ENCODE results near the gene RIPOR3.
"Not testable (repeated sequence)": the region's sequence is repeated elsewhere in the genome, so short reads cannot be mapped to it uniquely, and the experiment has no call there.

RIPOR3 gene

DNA sequence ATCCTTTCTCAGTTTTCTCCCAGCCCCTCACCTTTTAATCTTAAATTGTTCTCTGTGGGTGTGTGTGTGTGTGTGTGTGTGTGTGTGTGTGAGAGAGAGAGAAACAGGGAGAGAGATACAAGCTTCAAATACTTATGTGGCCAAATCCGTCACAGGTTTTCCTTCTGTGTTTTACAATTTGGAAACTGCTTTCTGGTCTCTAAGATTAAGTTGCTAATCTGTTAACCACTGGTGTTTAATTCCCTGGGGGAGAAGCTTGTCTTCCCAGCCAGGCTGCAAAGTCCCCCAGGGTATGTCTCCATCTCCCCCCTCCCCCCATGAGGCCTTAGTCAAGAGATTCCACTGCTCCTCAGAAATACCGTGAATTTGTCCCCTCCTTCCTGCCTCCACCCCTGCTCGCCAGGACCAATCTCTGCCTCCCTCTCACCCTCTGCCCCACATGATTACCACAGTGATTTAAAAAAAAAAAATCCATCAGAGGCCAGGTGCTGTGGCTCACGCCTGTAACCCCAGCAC, 49.0 kb downstream of the RIPOR3 start:
- no peak overlapping the region for H3K4me3 ChIP-seq (ENCODE audit: low read length)
- no peak for DNase-seq (ENCODE audit: low read depth, low spot score)

DNA sequence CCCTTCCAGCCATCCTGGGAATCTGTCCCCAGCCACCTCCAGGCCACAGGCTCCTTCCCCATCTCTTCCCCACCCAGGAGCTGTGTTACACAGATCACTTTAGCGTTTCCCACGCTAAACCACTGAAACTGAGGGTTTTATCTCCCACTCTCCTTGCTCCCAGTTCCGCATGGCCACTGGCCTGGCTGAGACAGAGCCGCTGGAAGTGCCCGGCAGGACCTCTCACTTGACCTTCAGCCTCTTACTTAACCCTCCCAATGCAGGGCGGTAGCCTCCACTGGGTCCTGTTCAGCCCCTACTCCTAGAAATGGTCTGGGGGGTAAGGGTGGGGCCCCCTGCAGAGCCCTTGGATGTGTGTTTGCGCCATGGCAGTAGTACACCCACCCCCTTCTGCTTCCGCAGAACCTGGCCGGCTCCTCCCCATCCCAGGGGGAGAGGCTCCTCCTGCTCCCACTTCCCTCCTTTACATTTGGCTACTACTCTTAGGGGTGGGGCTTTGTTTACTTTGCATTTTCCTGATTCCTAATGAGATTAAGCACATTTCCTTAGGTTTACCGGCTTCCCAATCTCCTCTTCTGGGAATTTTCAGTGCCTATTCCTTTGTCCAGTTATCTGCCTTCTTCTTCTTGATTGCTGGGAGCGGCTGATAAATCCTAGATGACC, 49.6 kb downstream of the RIPOR3 start:
- H3K4me3 ChIP-seq (ENCODE audit: low read length); DNase-seq (ENCODE audit: low read depth, low spot score): not testable (repeated sequence)

DNA sequence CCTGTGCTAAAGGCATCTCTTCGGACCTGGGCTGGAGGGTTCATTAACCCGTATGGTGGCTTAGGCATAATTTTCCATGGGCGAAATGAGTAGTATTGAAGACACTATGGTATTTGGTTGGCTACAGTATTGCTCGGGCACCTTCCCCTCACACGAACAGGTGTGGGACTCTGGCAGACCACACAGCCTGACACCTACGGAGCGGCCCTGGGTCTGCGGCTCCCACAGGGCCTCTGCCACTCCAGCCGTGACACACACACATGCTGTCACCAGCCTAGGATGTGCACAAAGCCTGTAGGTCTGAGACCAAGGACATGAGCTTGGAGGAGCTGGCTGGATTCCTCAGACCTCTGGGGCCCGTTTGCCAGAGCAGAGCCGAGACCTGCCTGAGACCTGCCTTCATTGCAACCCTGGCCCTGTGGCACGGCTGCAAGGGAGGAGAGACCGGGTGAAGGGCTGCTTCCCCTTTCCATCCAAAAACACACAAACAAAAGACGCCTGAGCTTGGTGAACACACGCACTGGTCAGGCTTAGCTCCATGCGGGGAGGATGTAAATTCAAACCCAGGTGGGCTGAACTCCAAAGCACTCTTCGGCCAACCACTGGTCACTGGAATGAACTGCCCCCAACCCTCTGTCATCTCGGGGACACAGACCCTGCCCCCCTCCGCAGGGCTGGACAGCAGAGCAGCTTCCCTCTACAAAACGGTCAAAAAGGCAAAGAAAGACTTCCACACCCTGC, 51.2 kb downstream of the RIPOR3 start:
- H3K4me3 ChIP-seq (ENCODE audit: low read length); DNase-seq (ENCODE audit: low read depth, low spot score): not testable (repeated sequence)

DNA sequence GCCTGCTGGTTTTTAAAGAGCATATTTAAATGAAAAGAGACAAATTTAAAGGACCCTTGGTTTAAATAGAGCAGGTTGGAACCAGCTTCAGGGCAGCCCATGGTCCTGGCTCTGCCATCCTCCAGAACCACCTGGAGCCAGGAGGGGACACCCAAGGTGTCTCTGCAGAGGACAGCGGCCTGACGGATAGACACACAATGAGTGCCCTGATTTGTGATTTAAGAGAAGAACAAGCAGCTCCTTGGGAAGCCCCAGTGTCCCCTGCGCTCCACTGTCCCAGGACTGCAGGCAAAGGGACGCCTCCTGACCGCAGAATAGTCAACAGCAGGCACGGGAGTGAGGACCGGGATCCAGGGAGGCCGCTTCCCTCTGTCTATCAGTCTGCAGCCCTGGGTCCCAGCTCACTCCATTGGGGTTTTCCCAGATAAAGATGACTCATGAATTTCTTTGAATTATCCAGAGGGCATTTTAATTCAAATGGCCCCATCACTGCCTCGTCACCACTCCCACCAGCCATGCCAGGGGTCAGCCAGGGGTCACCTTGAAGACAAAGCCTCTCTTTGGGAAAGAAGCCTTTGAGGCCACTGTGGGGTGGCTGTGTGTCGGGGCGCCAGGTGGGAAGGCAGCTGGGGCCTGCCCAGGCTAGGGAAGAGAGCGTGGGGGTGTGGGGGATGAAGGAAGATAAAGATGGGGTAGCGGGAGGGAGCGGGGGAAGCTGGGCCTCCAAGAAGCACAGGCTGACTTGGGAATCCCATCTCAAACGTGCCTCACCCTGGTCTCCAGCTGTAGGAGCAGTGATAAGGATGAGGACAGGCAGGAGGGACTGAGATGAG, 53.1 kb downstream of the RIPOR3 start:
- not testable (repeated sequence) for DNase-seq (ENCODE audit: low read depth, low spot score); H3K4me3 ChIP-seq (ENCODE audit: low read length)

DNA sequence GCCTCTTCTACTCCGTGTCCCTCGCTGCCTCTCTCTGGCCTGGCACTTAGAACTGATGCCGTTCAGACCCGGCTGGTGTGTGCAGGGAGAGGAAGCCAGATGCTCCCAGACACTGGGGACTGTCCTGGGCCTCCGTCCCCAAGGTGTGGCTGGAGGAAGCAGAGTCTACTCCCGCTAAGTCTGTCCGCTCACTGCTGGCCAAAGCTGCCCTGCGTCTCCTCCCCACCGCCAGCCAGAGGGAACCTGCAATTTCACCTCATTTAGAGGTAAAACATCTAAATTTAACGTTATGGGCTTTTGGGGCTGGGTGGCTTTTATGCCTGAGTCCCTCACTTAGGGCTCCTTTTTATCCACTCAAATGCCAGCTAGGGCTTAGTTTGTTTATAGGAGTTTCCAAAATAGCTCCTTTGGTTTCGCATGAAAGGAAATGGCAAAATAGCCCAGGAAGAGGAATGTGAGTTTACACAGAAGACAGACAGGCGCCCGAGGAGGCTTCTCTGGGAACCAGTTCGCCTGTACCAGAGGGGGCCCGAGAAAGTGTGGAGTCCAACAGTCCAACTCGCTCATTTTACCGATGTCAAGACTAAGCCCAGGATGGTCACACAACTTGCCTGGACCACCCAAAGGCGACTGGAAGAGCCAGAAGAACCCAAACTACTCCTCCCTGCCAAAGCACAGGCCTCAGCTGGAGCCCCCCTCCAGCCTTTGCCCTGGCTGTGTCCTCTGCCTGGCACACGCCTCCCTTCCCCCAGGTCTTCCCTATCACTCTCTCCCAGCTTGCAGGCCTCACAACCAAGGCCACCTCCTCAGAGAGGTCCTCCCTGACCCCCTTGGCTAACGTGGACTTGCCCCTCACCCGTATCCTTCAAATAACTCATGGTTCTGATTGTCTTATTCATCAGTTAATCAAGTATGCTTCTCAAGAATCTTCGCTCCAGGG, 54.5 kb downstream of the RIPOR3 start:
- DNase-seq (ENCODE audit: low read depth, low spot score): no peak

DNA sequence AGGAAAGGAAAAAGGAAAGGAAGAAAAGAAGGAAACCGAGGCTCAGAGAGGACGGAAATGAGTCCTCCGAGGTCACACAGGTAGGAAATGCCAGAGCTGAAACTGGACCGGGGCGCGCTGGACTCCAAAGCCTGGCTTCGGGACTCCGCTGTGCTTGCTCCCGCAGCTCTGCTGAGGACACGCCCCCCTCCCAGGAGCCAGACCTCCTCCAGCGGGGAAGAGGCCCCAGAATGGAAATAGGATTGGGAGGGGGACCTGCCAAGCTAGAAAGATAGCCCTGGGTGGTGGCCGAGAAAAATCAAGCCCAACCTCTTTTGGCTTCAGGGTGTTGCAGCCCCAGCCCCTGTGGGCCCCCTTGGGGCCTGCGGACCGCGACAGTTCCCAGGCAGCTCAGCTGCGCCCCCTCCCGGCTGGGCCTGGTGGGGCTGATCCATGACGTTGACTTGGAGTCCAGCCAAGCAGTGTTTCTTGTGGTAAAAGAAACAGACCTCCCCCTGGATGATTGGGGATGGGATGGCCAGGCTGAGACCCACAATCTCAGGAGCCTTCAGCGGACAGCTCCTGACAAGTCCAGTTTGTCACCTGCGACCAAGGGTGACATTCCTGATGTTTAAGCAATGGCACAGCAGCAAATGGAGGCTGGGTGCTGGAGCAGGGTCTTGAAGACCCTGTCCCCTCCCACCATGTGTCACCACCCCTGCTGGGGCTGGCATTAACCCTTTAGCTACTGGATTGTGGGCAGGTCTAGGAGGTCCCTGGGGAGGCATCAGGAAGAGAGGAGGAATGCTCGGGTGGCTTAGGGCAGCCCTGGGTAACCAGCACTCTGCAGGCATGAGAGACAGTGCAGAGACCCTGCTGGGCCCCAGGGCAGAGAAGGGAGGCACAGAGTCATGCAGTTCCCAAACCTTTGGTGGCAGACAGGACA, 55.4 kb downstream of the RIPOR3 start:
- DNase-seq (ENCODE audit: low read depth, low spot score): peak; percentile 46
- H3K4me3 ChIP-seq (ENCODE audit: low read length): no peak overlapping the region

More for the DNA sequence above, 54.5 kb downstream of the RIPOR3 start:
- H3K4me3 ChIP-seq (ENCODE audit: low read length): no peak overlapping the region

DNA sequence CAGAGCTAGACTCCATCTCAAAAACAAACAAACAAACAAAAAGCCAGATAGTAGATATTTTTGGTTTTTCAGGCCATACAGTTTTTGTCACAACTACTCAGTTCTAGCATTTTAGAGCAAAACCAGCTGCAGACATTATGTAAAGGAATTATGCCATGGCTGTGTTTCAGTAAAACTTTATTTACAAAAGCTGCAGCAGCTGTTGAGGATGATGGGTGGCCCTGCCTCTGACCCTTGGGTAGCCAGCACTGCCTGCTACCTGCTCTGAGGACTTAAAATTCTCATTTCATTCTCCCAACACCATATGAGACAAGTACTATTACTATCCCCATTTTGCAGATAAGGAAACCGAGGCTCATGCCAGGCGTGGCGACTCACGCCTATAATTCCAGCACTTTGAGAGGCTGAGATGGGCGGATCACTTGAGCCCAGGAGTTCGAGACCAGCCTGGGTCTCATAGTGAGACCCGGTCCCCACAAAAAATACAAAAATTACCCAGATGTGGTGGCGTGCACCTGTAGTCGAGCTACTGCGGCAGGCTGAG, 56.3 kb downstream of the RIPOR3 start:
- no peak for DNase-seq (ENCODE audit: low read depth, low spot score)
- H3K4me3 ChIP-seq (ENCODE audit: low read length): no peak overlapping the region

DNA sequence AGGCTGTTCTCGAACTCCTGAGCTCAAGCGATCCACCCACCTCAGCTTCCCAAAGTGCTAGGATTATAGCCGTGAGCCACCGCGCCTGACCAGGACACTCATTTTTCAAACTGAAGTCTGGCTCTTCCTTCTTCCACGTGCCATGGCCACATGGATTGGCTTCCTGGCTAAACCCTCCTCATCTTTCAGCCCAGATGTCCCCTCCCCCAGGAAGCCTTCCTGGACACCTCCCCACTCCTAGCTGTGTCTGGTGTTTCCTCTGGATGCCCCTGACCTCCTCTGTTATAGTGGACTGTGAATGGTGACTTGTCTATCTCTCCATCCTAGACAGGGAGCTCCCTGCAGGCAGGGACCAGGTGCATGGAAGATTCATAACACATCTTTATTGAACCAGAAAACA, 57.2 kb downstream of the RIPOR3 start:
- no peak for DNase-seq (ENCODE audit: low read depth, low spot score)
- H3K4me3 ChIP-seq (ENCODE audit: low read length): no peak overlapping the region

DNA sequence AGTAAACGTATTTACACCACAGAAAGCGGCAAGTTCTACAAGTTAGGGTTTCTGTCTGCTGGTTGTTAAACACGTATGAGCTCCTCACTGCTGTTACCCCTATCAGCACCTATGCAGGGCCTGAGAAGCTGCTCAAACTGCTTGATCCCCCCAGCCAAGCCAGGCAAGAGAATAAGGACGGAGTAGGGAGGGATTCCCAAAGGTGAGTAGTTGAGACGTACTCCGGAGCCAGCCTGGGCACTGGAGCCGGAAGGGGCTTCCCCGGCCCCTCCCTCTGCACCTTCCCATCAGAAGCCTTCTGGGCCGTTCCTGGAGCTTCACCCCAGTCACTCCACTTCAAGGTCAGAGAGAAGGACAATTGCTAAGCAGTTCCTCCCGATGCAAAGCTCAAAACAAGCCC, 58.0 kb downstream of the RIPOR3 start:
- no peak overlapping the region for H3K4me3 ChIP-seq (ENCODE audit: low read length)
- no peak for DNase-seq (ENCODE audit: low read depth, low spot score)

DNA sequence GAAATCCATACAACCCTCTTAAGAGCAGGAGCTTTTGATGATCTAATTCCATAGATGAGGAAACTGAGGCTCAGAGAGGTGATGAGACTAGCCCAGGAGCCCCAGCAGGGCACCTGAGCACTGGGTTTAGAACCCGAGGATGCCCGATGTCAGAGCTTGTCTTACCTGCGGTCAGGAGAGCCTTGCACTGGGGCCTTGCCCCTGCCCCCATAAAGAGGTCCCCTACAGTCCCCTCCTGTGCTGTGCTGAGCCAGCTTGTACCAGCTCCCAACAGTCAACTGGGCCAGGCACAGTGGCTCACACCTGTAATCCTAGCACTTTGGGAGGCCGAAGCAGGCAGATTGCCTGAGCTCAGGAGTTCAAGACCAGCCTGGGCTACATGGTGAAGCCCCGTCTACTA, 58.6 kb downstream of the RIPOR3 start:
- no peak for DNase-seq (ENCODE audit: low read depth, low spot score)
- H3K4me3 ChIP-seq (ENCODE audit: low read length): no peak overlapping the region

DNA sequence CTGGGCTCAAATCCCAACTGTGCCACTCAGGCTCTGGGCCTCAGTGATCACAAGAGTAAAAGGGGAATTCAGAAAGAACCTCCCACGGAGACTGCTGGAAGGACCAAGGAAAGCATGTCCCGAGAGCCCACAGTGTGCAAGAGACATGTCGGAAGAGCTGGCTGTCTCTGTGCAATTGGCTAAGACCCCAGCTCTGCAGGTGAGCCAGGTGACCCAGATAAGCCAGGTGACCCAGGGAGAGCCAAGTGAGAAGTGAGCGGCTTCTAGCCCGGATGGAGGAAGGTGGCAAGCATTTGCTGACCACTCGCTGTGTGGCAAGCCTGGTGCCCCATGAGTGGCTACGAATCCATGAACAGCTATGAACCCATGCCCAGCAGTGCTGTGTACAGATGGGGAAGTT, 59.1 kb downstream of the RIPOR3 start:
- no peak for DNase-seq (ENCODE audit: low read depth, low spot score)
- no peak overlapping the region for H3K4me3 ChIP-seq (ENCODE audit: low read length)

DNA sequence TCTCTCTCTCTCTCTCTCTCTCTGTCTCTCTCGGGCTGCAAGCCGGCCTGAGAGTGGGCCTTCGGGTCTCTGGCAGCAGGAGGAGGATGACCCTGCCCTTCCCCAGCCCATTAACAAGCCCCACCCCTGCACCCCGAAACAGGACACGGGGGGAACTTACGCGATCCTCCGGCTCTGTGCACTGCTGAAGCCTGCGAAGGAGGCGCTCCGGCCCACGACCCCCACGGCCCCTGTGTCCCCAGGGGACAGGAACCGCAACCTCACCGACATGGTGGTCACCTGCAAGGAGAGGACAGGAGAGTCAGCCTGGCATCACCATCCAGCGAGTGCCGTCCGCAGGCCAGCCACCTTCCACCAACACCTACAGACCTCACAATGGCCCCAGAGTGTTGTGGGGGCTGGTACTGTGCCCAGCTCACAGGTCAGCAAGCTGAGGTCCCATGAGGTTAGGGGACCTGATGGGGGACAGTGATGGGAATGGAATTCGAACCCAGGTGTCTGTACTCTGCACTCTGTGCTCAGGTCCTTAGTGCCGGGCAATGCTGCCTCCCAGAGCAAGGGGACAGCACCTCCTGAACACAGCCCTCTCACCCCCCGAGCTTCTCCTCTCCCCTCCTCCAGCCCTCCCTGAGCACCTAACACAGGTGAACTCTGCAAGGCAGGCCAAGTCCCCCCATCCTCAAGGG, 60.6 kb downstream of the RIPOR3 start:
- no peak overlapping the region for H3K4me3 ChIP-seq (ENCODE audit: low read length)
- no peak for DNase-seq (ENCODE audit: low read depth, low spot score)

DNA sequence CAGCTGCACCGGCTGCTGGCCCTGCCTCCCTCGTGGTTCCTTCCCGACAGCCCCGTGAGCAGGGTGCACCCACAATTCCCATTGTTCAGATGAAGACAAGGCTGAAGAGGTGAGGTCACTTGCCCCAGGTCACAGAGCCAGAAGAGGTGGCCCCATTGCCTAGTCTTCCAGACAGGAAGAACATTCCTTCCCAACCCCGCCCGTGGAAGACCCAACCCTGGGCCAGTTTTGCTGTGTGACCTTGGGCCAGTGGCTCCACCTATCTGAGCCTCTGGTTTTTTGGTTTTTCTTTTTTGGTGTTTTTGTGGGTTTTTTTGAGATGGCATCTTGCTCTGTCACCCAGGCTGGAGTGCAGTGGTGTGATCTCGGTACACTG, 61.7 kb downstream of the RIPOR3 start:
- no peak overlapping the region for H3K4me3 ChIP-seq (ENCODE audit: low read length)
- DNase-seq (ENCODE audit: low read depth, low spot score): no peak

DNA sequence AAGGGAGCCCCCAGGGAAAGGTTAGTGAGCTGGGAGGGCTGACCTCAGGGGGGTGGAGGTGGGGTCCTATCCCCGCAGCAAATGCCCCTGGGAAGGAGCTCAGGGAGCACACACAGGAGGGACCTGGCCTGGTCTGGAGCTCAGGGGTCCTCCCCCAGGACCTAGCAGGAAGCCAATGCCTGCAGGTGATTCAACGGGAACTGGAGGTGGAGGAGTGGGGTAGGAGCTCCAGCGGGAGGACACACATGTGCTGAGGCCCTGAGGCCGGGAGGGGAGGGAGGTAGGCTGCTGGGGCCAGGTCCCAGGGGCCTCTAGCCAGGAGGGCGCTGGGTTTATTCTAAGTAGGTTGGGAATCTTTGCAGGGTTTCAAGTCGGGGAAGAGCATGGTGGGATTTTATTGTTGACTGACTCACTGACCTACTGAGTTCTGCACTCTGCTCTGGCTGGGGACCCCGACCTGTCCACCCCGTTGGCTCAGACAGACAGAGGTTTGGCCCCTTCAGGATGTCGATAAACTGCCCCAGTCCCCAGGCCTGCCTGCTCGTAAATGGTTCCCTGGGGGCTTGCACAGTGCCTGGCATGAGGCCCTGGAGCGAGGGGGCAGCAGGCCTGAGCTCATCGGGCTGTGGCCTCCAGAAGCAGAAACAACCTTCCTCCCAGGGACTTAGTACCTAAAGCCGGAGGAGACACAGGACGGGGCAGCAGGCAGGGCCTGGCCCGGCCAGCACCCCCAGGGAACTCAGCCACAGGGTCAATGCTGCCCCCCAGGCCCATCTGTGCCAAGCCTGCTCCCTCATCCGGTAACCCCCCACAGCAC, 62.3 kb downstream of the RIPOR3 start:
- no peak overlapping the region for H3K4me3 ChIP-seq (ENCODE audit: low read length)
- no peak for DNase-seq (ENCODE audit: low read depth, low spot score)

DNA sequence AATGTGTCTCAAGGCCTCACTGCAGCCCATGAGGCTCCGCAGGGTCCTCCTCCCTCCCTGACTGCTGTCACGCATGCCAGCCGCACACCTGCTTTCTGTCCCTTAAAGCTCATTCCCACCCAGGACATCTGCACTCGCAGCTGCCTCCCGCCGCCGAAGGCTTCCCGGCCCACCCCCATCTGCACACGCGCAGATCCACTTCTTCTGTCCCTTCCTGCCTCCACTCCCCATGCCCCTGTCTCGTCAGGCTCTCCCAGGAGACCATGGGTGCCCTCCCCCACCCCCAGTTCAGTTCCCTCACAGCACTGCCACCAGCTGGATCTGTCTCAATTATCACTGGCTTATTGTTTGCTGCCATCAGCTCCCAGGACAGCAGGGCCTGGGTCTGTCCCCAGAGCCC, 63.0 kb downstream of the RIPOR3 start:
- no peak for DNase-seq (ENCODE audit: low read depth, low spot score)
- no peak overlapping the region for H3K4me3 ChIP-seq (ENCODE audit: low read length)

DNA sequence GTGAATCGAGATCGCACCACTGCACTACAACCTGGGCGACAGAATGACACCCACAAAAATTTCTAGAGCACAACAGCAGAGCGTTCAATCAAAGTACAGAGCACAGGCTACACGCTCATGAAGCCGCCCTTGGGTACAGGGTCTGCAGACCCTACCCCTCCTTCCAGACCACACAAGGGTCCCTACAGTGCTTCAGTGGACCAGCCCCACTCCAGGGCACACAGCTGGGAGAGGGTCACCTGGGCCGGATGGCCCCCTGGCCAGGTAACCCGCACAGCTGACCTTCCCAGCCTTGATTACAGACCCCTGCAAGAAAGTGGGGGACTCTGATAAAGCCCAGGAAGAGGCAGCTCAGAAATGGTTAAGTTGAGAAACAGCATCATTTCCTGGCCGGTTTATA, 63.6 kb downstream of the RIPOR3 start:
- no peak overlapping the region for H3K4me3 ChIP-seq (ENCODE audit: low read length)
- no peak for DNase-seq (ENCODE audit: low read depth, low spot score)

All from Jurkat, Clone E6-1 (cell line).